Measurements from ENCODE around the gene NINJ2.

Gene NINJ2

DNA sequence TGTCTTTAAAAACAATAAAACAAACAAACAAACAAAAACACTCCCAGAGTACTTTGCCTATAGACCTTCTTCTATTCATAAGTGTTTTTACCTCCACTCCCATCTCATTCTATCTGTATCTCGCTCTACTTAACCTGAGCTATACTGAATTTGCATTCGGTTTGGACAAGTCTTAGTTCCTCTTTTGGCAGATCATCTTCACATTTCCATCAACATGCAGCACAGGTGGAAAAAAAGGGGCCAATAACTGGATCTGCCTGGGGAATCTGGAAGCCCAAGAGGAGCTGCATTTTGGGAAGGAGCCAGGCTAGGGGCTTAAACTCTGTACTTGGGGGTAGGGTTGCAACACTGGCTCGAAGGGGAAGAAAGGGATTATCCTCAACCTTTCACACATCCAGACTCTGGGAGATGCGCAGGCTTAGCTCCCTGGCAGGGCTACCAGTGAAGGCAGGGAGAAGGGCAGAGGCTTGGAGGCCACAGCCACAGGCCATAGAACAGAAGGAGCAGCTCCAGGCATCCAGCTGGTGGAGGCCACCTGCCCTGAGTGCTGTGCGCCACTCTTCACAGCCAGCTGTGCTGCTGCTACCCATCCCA is 4.1 kb downstream of the NINJ2 start:
- DNase-seq (ENCODE audit: low read depth, low spot score): no peak
- H3K36me3 ChIP-seq (ENCODE audit: insufficient read depth, insufficient read length, low read length): no peaks in the 10 kb centered on the region
- peaks cover 5% of the 10 kb centered on the region for H3K4me1 ChIP-seq (ENCODE audit: insufficient read depth, insufficient read length)
- no peaks in the 10 kb centered on the region for H3K9me3 ChIP-seq (ENCODE audit: insufficient read depth, low read length)
- no peak overlapping the region for H3K9ac ChIP-seq (ENCODE audit: insufficient read length, low read depth)
- TF ChIP-seq SUZ12 (IDR thresholded peaks at IDR 0.05; ENCODE audit: extremely low read depth, insufficient read depth, insufficient read length) (no peak), ZNF274 (IDR thresholded peaks at IDR 0.05; ENCODE audit: low read depth, low read length) (no peak), YY1 (IDR thresholded peaks at IDR 0.05; ENCODE audit: insufficient read depth, insufficient read length) (no peak)
- H3K4me3 ChIP-seq (ENCODE audit: insufficient read length, low read depth): no peak overlapping the region
- H3K27me3 ChIP-seq (ENCODE audit: insufficient read depth, insufficient read length): no peaks in the 10 kb centered on the region

GRCh38 chr12:650983-651382 is 12.3 kb downstream of the NINJ2 start:
- H3K4me1 ChIP-seq (ENCODE audit: insufficient read depth, insufficient read length): no peaks in the 10 kb centered on the region
- TF ChIP-seq YY1 (IDR thresholded peaks at IDR 0.05; ENCODE audit: insufficient read depth, insufficient read length) (no peak), ZNF274 (IDR thresholded peaks at IDR 0.05; ENCODE audit: low read depth, low read length) (no peak), SUZ12 (IDR thresholded peaks at IDR 0.05; ENCODE audit: extremely low read depth, insufficient read depth, insufficient read length) (no peak)

GRCh38 chr12:647385-648085 is 15.7 kb downstream of the NINJ2 start:
- peaks cover 25% of the 10 kb centered on the region for H3K36me3 ChIP-seq (ENCODE audit: insufficient read depth, insufficient read length, low read length)
- no peak for TF ChIP-seq SUZ12 (IDR thresholded peaks at IDR 0.05; ENCODE audit: extremely low read depth, insufficient read depth, insufficient read length)
- no peak for DNase-seq (ENCODE audit: low read depth, low spot score)
- peaks cover 3% of the 10 kb centered on the region for H3K4me1 ChIP-seq (ENCODE audit: insufficient read depth, insufficient read length)
- no peaks in the 10 kb centered on the region for H3K27me3 ChIP-seq (ENCODE audit: insufficient read depth, insufficient read length)
- H3K9ac ChIP-seq (ENCODE audit: insufficient read length, low read depth): no peak overlapping the region
- H3K9me3 ChIP-seq (ENCODE audit: insufficient read depth, low read length): no peaks in the 10 kb centered on the region
- no peak overlapping the region for H3K4me3 ChIP-seq (ENCODE audit: insufficient read length, low read depth)

More at GRCh38 chr12:650983-651382, 12.3 kb downstream of the NINJ2 start:
- Histone ChIP-seq H3K27me3 (ENCODE audit: insufficient read depth, insufficient read length) (no peaks in the 10 kb centered on the region), H3K36me3 (ENCODE audit: insufficient read depth, insufficient read length, low read length) (peaks cover 18% of the 10 kb centered on the region), H3K9ac (ENCODE audit: insufficient read length, low read depth) (no peak overlapping the region), H3K9me3 (ENCODE audit: insufficient read depth, low read length) (no peaks in the 10 kb centered on the region), H3K4me3 (ENCODE audit: insufficient read length, low read depth) (no peak overlapping the region)
- DNase-seq (ENCODE audit: low read depth, low spot score): no peak

DNA sequence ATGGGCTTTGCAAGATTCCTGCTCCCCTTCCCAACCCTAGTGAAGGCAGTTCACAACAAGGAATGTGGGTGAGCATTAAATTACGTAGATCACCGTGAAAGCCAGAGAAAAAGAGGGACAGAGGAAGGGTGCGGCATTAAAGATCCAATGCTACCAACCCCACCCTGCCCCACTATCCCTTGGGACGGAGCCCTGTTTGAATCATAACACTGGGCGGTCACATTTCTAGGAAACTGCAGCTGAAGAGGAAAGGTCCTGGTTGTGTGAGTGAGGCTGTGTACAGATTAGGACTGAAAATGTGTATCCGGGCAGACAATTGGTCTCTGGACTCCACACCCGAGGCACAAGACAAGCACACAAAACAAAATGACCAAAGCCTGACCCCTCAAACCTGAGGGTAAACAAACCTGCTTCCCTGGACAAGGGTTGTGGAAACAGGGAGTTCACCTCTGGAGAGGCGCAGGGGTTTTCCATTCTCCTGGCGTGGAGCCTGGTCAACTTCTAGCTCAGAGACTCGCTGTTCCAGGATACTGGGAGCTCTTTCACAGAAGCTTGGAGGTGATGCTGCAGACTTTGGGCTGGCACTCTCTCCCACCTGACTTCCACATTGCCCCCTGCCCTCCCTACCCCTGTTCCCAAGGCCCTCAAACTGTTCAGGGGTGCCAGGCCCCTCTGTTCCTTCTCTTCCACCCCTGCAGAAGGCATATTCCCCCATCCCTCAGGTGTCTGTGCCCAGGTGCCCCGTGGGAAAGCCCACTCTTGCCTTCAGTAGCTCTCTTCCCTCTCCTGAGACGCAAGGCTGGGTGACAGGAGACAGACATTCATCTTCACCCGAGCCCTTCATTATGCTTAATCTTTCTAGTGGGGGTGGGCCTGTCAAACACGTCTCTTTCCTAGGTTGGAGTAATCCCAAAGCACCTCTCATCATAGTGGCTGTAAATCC is 16.5 kb downstream of the NINJ2 start:
- Histone ChIP-seq H3K9ac (ENCODE audit: insufficient read length, low read depth) (no peak overlapping the region), H3K4me3 (ENCODE audit: insufficient read length, low read depth) (no peak overlapping the region), H3K36me3 (ENCODE audit: insufficient read depth, insufficient read length, low read length) (peaks cover 25% of the 10 kb centered on the region), H3K27me3 (ENCODE audit: insufficient read depth, insufficient read length) (no peaks in the 10 kb centered on the region), H3K4me1 (ENCODE audit: insufficient read depth, insufficient read length) (peaks cover 6% of the 10 kb centered on the region), H3K9me3 (ENCODE audit: insufficient read depth, low read length) (no peaks in the 10 kb centered on the region)
- DNase-seq (ENCODE audit: low read depth, low spot score): no peak
- TF ChIP-seq SUZ12 (IDR thresholded peaks at IDR 0.05; ENCODE audit: extremely low read depth, insufficient read depth, insufficient read length): no peak
- TF ChIP-seq ZNF274 (IDR thresholded peaks at IDR 0.05; ENCODE audit: low read depth, low read length): no peak
- TF ChIP-seq YY1 (IDR thresholded peaks at IDR 0.05; ENCODE audit: insufficient read depth, insufficient read length): no peak

DNA sequence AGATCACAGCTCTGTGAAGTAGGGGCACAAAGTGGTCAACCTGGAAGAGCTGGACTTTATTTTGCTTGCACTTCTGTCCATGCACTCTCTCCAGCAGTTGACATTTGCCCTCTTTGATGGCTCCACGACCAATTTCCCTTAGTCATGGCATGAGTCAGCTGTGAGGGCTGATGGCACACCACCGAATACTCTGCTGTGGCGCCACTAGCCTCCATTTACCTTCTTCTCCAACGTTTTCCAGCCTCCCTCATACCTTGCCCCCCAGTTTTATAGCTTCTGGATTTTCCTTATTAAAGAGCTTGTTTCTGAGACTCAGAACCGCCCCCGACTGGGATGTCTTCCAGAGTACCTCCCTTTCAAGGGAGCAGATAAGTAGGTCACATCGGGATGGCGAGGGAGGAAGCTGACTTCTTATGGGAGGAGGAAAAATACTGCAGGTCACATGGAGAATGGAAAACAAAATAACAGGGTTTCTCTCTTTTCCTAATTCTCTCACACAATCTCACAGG is 17.6 kb downstream of the NINJ2 start:
- no peak for DNase-seq (ENCODE audit: low read depth, low spot score)
- Histone ChIP-seq H3K4me3 (ENCODE audit: insufficient read length, low read depth) (no peak overlapping the region), H3K9ac (ENCODE audit: insufficient read length, low read depth) (no peak overlapping the region), H3K36me3 (ENCODE audit: insufficient read depth, insufficient read length, low read length) (peaks cover 25% of the 10 kb centered on the region), H3K27me3 (ENCODE audit: insufficient read depth, insufficient read length) (no peaks in the 10 kb centered on the region), H3K9me3 (ENCODE audit: insufficient read depth, low read length) (no peaks in the 10 kb centered on the region), H3K4me1 (ENCODE audit: insufficient read depth, insufficient read length) (peaks cover 7% of the 10 kb centered on the region)
- TF ChIP-seq ZNF274 (IDR thresholded peaks at IDR 0.05; ENCODE audit: low read depth, low read length): no peak
- TF ChIP-seq YY1 (IDR thresholded peaks at IDR 0.05; ENCODE audit: insufficient read depth, insufficient read length): no peak
- TF ChIP-seq SUZ12 (IDR thresholded peaks at IDR 0.05; ENCODE audit: extremely low read depth, insufficient read depth, insufficient read length): no peak

DNA sequence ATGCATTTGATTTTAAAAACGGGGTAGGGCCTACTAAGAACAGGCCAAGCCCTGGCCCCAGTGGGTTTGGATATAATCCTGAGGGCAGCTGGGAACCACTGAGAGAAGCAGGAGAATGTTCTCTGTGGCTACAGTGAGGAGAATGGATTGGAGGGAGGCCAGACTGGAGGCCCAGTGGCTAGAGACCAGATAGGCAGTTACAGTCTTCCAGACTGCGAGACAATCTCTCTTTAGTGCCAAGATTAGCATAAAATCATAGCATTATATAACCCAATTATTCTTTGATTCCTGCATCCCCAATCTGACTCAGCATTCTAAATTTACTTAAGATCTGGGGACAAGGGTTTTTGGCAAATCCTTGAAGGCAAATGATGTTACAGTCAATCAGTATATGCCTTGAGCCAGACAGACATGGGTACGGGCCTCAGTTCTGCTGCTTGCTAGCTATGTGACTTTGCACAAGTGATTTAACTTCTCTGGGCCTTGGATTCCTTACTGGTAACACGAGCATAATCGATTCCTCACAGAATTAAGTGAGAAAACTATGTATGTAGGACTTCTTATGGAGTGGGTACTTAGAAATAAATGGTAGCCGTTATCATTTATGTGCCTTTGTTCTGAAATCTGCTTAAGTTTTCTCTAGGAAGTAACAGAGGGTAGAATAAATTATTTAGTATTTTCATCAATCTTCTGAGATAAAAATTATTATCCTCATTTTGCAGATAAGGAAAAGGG is 18.3 kb downstream of the NINJ2 start:
- TF ChIP-seq YY1 (IDR thresholded peaks at IDR 0.05; ENCODE audit: insufficient read depth, insufficient read length) (no peak), SUZ12 (IDR thresholded peaks at IDR 0.05; ENCODE audit: extremely low read depth, insufficient read depth, insufficient read length) (no peak), ZNF274 (IDR thresholded peaks at IDR 0.05; ENCODE audit: low read depth, low read length) (no peak)
- DNase-seq (ENCODE audit: low read depth, low spot score): no peak
- H3K27me3 ChIP-seq (ENCODE audit: insufficient read depth, insufficient read length): no peaks in the 10 kb centered on the region
- H3K4me3 ChIP-seq (ENCODE audit: insufficient read length, low read depth): no peak overlapping the region
- H3K4me1 ChIP-seq (ENCODE audit: insufficient read depth, insufficient read length): peaks cover 7% of the 10 kb centered on the region
- H3K9me3 ChIP-seq (ENCODE audit: insufficient read depth, low read length): no peaks in the 10 kb centered on the region
- peaks cover 25% of the 10 kb centered on the region for H3K36me3 ChIP-seq (ENCODE audit: insufficient read depth, insufficient read length, low read length)
- peak overlapping the region; percentile 12 for H3K9ac ChIP-seq (ENCODE audit: insufficient read length, low read depth)
